ENCODE measurements around the gene DARS1.
"Not testable (repeated sequence)": the region's sequence is repeated elsewhere in the genome, so short reads cannot be mapped to it uniquely, and the experiment has no call there.

DARS1 gene

GRCh38 chr2:135904341-135904989 lies 81.0 kb downstream of the DARS1 start:
- no peak for DNase-seq (ENCODE audit: low read depth, low spot score)

GRCh38 chr2:135903650-135904049 lies 81.8 kb downstream of the DARS1 start:
- DNase-seq (ENCODE audit: low read depth, low spot score) = no peak
- no peak overlapping the region for H3K4me3 ChIP-seq (ENCODE audit: low read length)

More at GRCh38 chr2:135904341-135904989, 81.0 kb downstream of the DARS1 start:
- no peak overlapping the region for H3K4me3 ChIP-seq (ENCODE audit: low read length)

- no peak overlapping the region for H3K4me3 ChIP-seq (ENCODE audit: low read length)
- DNase-seq (ENCODE audit: low read depth, low spot score) = no peak
These were observed 85.9 kb downstream of the DARS1 start for GRCh38 chr2:135899567-135899966.

- no peak overlapping the region for H3K4me3 ChIP-seq (ENCODE audit: low read length)
- no peak for DNase-seq (ENCODE audit: low read depth, low spot score)
These were observed 87.1 kb downstream of the DARS1 start for GRCh38 chr2:135898234-135898786.

- no peak for DNase-seq (ENCODE audit: low read depth, low spot score)
These were observed 90.5 kb downstream of the DARS1 start for GRCh38 chr2:135894930-135895329.

GRCh38 chr2:135893374-135893794 lies 92.0 kb downstream of the DARS1 start:
- no peak for DNase-seq (ENCODE audit: low read depth, low spot score)
- no peak overlapping the region for H3K4me3 ChIP-seq (ENCODE audit: low read length)

More at GRCh38 chr2:135894930-135895329, 90.5 kb downstream of the DARS1 start:
- H3K4me3 ChIP-seq (ENCODE audit: low read length) = no peak overlapping the region

- DNase-seq (ENCODE audit: low read depth, low spot score) = no peak
- H3K4me3 ChIP-seq (ENCODE audit: low read length) = no peak overlapping the region
These were observed 94.6 kb downstream of the DARS1 start for GRCh38 chr2:135890835-135891234.

GRCh38 chr2:135890149-135890548 lies 95.3 kb downstream of the DARS1 start:
- DNase-seq (ENCODE audit: low read depth, low spot score) = no peak
- H3K4me3 ChIP-seq (ENCODE audit: low read length) = no peak overlapping the region

GRCh38 chr2:135888587-135888986 lies 96.8 kb downstream of the DARS1 start:
- DNase-seq (ENCODE audit: low read depth, low spot score); H3K4me3 ChIP-seq (ENCODE audit: low read length): not testable (repeated sequence)

- no peak overlapping the region for H3K4me3 ChIP-seq (ENCODE audit: low read length)
- no peak for DNase-seq (ENCODE audit: low read depth, low spot score)
These were observed 99.7 kb downstream of the DARS1 start for GRCh38 chr2:135885709-135886108.

GRCh38 chr2:135882415-135882814 lies 103.0 kb downstream of the DARS1 start:
- no peak for DNase-seq (ENCODE audit: low read depth, low spot score)
- H3K4me3 ChIP-seq (ENCODE audit: low read length) = no peak overlapping the region

- DNase-seq (ENCODE audit: low read depth, low spot score) = not testable (repeated sequence)
- peak overlapping the region; percentile 55 for H3K4me3 ChIP-seq (ENCODE audit: low read length)
These were observed 108.7 kb downstream of the DARS1 start for GRCh38 chr2:135876770-135877169.

- H3K4me3 ChIP-seq (ENCODE audit: low read length) = peak within 1 kb of the TSS; percentile 85
- peak; percentile 99 for DNase-seq (ENCODE audit: low read depth, low spot score)
These were observed 109.2 kb downstream of the DARS1 start, which contains the start of gene MCM6 for GRCh38 chr2:135876066-135876711. Gene MCM6, minus strand, starts transcription at chr2:135876443. Its CDS starts 78 bp downstream, at chr2:135876365.

- H3K4me3 ChIP-seq (ENCODE audit: low read length) = peak overlapping the region; percentile 85
- DNase-seq (ENCODE audit: low read depth, low spot score) = peak; percentile 61
These were observed 109.8 kb downstream of the DARS1 start for GRCh38 chr2:135875491-135876065.

- peak overlapping the region; percentile 85 for H3K4me3 ChIP-seq (ENCODE audit: low read length)
- no peak for DNase-seq (ENCODE audit: low read depth, low spot score)
These were observed 110.6 kb downstream of the DARS1 start for GRCh38 chr2:135874777-135875365.

GRCh38 chr2:135870571-135870970 lies 114.9 kb downstream of the DARS1 start:
- no peak for DNase-seq (ENCODE audit: low read depth, low spot score)
- H3K4me3 ChIP-seq (ENCODE audit: low read length) = no peak overlapping the region

- H3K4me3 ChIP-seq (ENCODE audit: low read length) = no peak overlapping the region
- no peak for DNase-seq (ENCODE audit: low read depth, low spot score)
These were observed 122.2 kb downstream of the DARS1 start for GRCh38 chr2:135863233-135863632.

- no peak for DNase-seq (ENCODE audit: low read depth, low spot score)
- H3K4me3 ChIP-seq (ENCODE audit: low read length) = no peak overlapping the region
These were observed 122.7 kb downstream of the DARS1 start for GRCh38 chr2:135862718-135863117.

Data from Jurkat, Clone E6-1 (cell line).